Measurements from ENCODE around the gene KDM3B. TPM values are rescaled to one million over a fixed set of nuclear protein-coding genes. Genes with fewer than 3 reads are reported as not detected.

The KDM3B gene
- total RNA-seq, 1 donor: 72.1 TPM

GRCh38 chr5:138463419-138464007 lies 111.0 kb downstream of the KDM3B start:
- no peaks in the 10 kb centered on the region for H3K9me3 ChIP-seq (ENCODE audit: low read depth, low read length)
- peak overlapping the region; percentile 74 for H3K4me3 ChIP-seq (ENCODE audit: low read length)
- H3K27me3 ChIP-seq (ENCODE audit: insufficient read depth, low read length): peaks cover 7% of the 10 kb centered on the region
- peaks cover 49% of the 10 kb centered on the region for H3K4me1 ChIP-seq (ENCODE audit: insufficient read depth, low read length)

- Histone ChIP-seq H3K4me1 (ENCODE audit: insufficient read depth, low read length) (peaks cover 44% of the 10 kb centered on the region), H3K4me3 (ENCODE audit: low read length) (peak overlapping the region; percentile 74), H3K27me3 (ENCODE audit: insufficient read depth, low read length) (peaks cover 7% of the 10 kb centered on the region), H3K9me3 (ENCODE audit: low read depth, low read length) (no peaks in the 10 kb centered on the region)
Measured at GRCh38 chr5:138464008-138464387, 111.5 kb downstream of the KDM3B start.

GRCh38 chr5:138464388-138465260 lies 112.1 kb downstream of the KDM3B start:
- Histone ChIP-seq H3K27me3 (ENCODE audit: insufficient read depth, low read length) (peaks cover 7% of the 10 kb centered on the region), H3K9me3 (ENCODE audit: low read depth, low read length) (no peaks in the 10 kb centered on the region), H3K4me3 (ENCODE audit: low read length) (peak overlapping the region; percentile 74), H3K4me1 (ENCODE audit: insufficient read depth, low read length) (peaks cover 38% of the 10 kb centered on the region)

GRCh38 chr5:138465261-138466124 lies 113.0 kb downstream of the KDM3B start, which contains the start of gene EGR1:
TSS of gene EGR1 (plus strand) at chr5:138465479. CDS start at chr5:138465762, 283 bp downstream.
- no peaks in the 10 kb centered on the region for H3K9me3 ChIP-seq (ENCODE audit: low read depth, low read length)
- H3K4me1 ChIP-seq (ENCODE audit: insufficient read depth, low read length): peaks cover 32% of the 10 kb centered on the region
- peak within 1 kb of the TSS; percentile 74 for H3K4me3 ChIP-seq (ENCODE audit: low read length)
- H3K27me3 ChIP-seq (ENCODE audit: insufficient read depth, low read length): peaks cover 7% of the 10 kb centered on the region

GRCh38 chr5:138466125-138466899 lies 113.8 kb downstream of the KDM3B start:
- no peaks in the 10 kb centered on the region for H3K9me3 ChIP-seq (ENCODE audit: low read depth, low read length)
- peak overlapping the region; percentile 74 for H3K4me3 ChIP-seq (ENCODE audit: low read length)
- peaks cover 32% of the 10 kb centered on the region for H3K4me1 ChIP-seq (ENCODE audit: insufficient read depth, low read length)
- peaks cover 7% of the 10 kb centered on the region for H3K27me3 ChIP-seq (ENCODE audit: insufficient read depth, low read length)

- H3K27me3 ChIP-seq (ENCODE audit: insufficient read depth, low read length): peaks cover 7% of the 10 kb centered on the region
- peaks cover 32% of the 10 kb centered on the region for H3K4me1 ChIP-seq (ENCODE audit: insufficient read depth, low read length)
- H3K9me3 ChIP-seq (ENCODE audit: low read depth, low read length): no peaks in the 10 kb centered on the region
- peak overlapping the region; percentile 74 for H3K4me3 ChIP-seq (ENCODE audit: low read length)
Measured at GRCh38 chr5:138466900-138467710, 114.6 kb downstream of the KDM3B start.

- Histone ChIP-seq H3K27me3 (ENCODE audit: insufficient read depth, low read length) (peaks cover 7% of the 10 kb centered on the region), H3K4me3 (ENCODE audit: low read length) (no peak overlapping the region), H3K9me3 (ENCODE audit: low read depth, low read length) (no peaks in the 10 kb centered on the region), H3K4me1 (ENCODE audit: insufficient read depth, low read length) (peaks cover 32% of the 10 kb centered on the region)
Measured at GRCh38 chr5:138467711-138468132, 115.2 kb downstream of the KDM3B start.

- Histone ChIP-seq H3K27me3 (ENCODE audit: insufficient read depth, low read length) (peaks cover 7% of the 10 kb centered on the region), H3K4me3 (ENCODE audit: low read length) (no peak overlapping the region), H3K9me3 (ENCODE audit: low read depth, low read length) (no peaks in the 10 kb centered on the region), H3K4me1 (ENCODE audit: insufficient read depth, low read length) (peaks cover 29% of the 10 kb centered on the region)
Measured at GRCh38 chr5:138468133-138468965, 115.9 kb downstream of the KDM3B start.

GRCh38 chr5:138468966-138469539 lies 116.6 kb downstream of the KDM3B start:
- H3K27me3 ChIP-seq (ENCODE audit: insufficient read depth, low read length): peaks cover 7% of the 10 kb centered on the region
- H3K9me3 ChIP-seq (ENCODE audit: low read depth, low read length): no peaks in the 10 kb centered on the region
- peaks cover 24% of the 10 kb centered on the region for H3K4me1 ChIP-seq (ENCODE audit: insufficient read depth, low read length)
- H3K4me3 ChIP-seq (ENCODE audit: low read length): no peak overlapping the region

GRCh38 chr5:138469540-138470321 lies 117.2 kb downstream of the KDM3B start:
- no peaks in the 10 kb centered on the region for H3K9me3 ChIP-seq (ENCODE audit: low read depth, low read length)
- H3K4me1 ChIP-seq (ENCODE audit: insufficient read depth, low read length): peaks cover 24% of the 10 kb centered on the region
- no peak overlapping the region for H3K4me3 ChIP-seq (ENCODE audit: low read length)
- peaks cover 7% of the 10 kb centered on the region for H3K27me3 ChIP-seq (ENCODE audit: insufficient read depth, low read length)

- Histone ChIP-seq H3K4me3 (ENCODE audit: low read length) (no peak overlapping the region), H3K9me3 (ENCODE audit: low read depth, low read length) (no peaks in the 10 kb centered on the region), H3K27me3 (ENCODE audit: insufficient read depth, low read length) (peaks cover 7% of the 10 kb centered on the region), H3K4me1 (ENCODE audit: insufficient read depth, low read length) (peaks cover 24% of the 10 kb centered on the region)
Measured at GRCh38 chr5:138470322-138471051, 118.0 kb downstream of the KDM3B start.

GRCh38 chr5:138471052-138471361 lies 118.5 kb downstream of the KDM3B start:
- H3K4me3 ChIP-seq (ENCODE audit: low read length): no peak overlapping the region
- peaks cover 5% of the 10 kb centered on the region for H3K27me3 ChIP-seq (ENCODE audit: insufficient read depth, low read length)
- H3K4me1 ChIP-seq (ENCODE audit: insufficient read depth, low read length): peaks cover 21% of the 10 kb centered on the region
- no peaks in the 10 kb centered on the region for H3K9me3 ChIP-seq (ENCODE audit: low read depth, low read length)
